OCI-LY7 (cell line): ENCODE results near the gene PAM16. TPM values are rescaled to one million over a fixed set of nuclear protein-coding genes. Genes with fewer than 3 reads are reported as not detected.

Source experiments
- BruUV-seq: library from RNA; stranded (reverse); fragments of 400-500 nt; replicated peaks from 2 replicates; lab custom pipeline; 2021; lab: Mats Ljungman, UMichigan
- CTCF ChIA-PET: fragments of 300-600 bp; sonication (Branson Sonifier 250); formaldehyde crosslinking; loops from one replicate; lab custom pipeline; 2022; ENCODE audit warnings: antibody characterized with exemption; ENCODE audit not compliant: unreplicated experiment; lab: Charles Lee
- POLR2A ChIA-PET: fragments of 300-600 bp; sonication (Branson Sonifier 250); formaldehyde crosslinking; loops from one replicate; lab custom pipeline; 2022; ENCODE audit warnings: antibody characterized with exemption; lab: Charles Lee
- DNase-seq: peaks from one replicate; pipeline ENCODE4 v3.0.0-alpha.2; 2015; ENCODE audit warnings: low spot score
- H2AFZ ChIP-seq: fragments of 200-600 bp; sonication (generic), shearing (Covaris generic); 2 replicates; pipeline ENCODE4 v1.6.1; 2014; ENCODE audit warnings: mild to moderate bottlenecking, antibody characterized with exemption, low read length, moderate library complexity
- H3K27ac ChIP-seq: fragments of 200-600 bp; sonication (generic); 2 replicates; pipeline ENCODE4 v1.5.1; 2014; ENCODE audit warnings: mixed run types, low read depth, mild to moderate bottlenecking, moderate library complexity, low read length, inconsistent platforms; ENCODE audit not compliant: poor library complexity, severe bottlenecking
- H3K36me3 ChIP-seq: fragments of 200-600 bp; sonication (generic); 2 replicates; pipeline ENCODE4 v1.6.1; 2014; ENCODE audit warnings: mild to moderate bottlenecking, antibody characterized with exemption, low read length, moderate library complexity, mixed read lengths; ENCODE audit not compliant: insufficient read depth
- H3K4me1 ChIP-seq: fragments of 200-600 bp; sonication (generic); 2 replicates; pipeline ENCODE4 v1.5.1; 2014; ENCODE audit warnings: mild to moderate bottlenecking, low read length; ENCODE audit not compliant: insufficient read depth, poor library complexity, severe bottlenecking
- H3K4me2 ChIP-seq: fragments of 200-600 bp; sonication (generic); 2 replicates; pipeline ENCODE4 v1.6.1; 2014; ENCODE audit warnings: mild to moderate bottlenecking, low read length
- H3K4me3 ChIP-seq: fragments of 200-600 bp; sonication (generic); 2 replicates; pipeline ENCODE4 v1.5.1; 2014; ENCODE audit warnings: mild to moderate bottlenecking, low read depth, low read length; ENCODE audit not compliant: poor library complexity, severe bottlenecking
- H3K79me2 ChIP-seq: fragments of 200-600 bp; sonication (generic); 2 replicates; pipeline ENCODE4 v1.6.1; 2016; ENCODE audit warnings: low read depth, mild to moderate bottlenecking, low read length, moderate library complexity, mixed read lengths; ENCODE audit not compliant: insufficient read depth
- H3K9me2 ChIP-seq: fragments of 200-600 bp; sonication (generic); 2 replicates; pipeline ENCODE4 v1.6.1; 2016; ENCODE audit warnings: mild to moderate bottlenecking, low read length, mixed read lengths; ENCODE audit not compliant: insufficient read depth
- H3K9me3 ChIP-seq: fragments of 200-600 bp; sonication (generic); 2 replicates; pipeline ENCODE4 v1.6.1; 2014; ENCODE audit warnings: mild to moderate bottlenecking, mixed run types, low read length, mixed read lengths
- H4K20me1 ChIP-seq: fragments of 200-600 bp; sonication (generic); 2 replicates; pipeline ENCODE4 v1.6.1; 2014; ENCODE audit warnings: mild to moderate bottlenecking, antibody characterized with exemption, low read length, moderate library complexity, mixed read lengths; ENCODE audit not compliant: insufficient read depth
- EZH2phosphoT487 ChIP-seq: fragments of 200-600 bp; sonication (generic); IDR thresholded peaks from 2 replicates; pipeline ENCODE4 v1.6.1; 2018; ENCODE audit warnings: low read depth, borderline replicate concordance, mild to moderate bottlenecking, mixed run types, antibody characterized with exemption, low read length, moderate library complexity, mixed read lengths
- intact Hi-C: fragments of 100-400 bp; cut with micrococcal nuclease; formaldehyde crosslinking; loops from one replicate; pipeline ENCODE4 v1.10.0; 2022; ENCODE audit not compliant: unreplicated experiment
- total RNA-seq, 2 experiments: library from RNA; depleted of rRNA in 1 of 2; stranded (reverse); fragments of >200 nt in 1 of 2; shearing (Covaris generic) in 1 of 2; gene quantifications; 2 replicates each; pipeline ENCODE4 v1.2.3, GENCODE V29; 2014 to 2022
- TF ChIP-seq, protein P1 (sequence below): fragments of 200-600 bp; sonication (generic); conservative IDR thresholded peaks from 2 replicates; pipeline ENCODE4 v1.5.1; 2014; ENCODE audit warnings: mild to moderate bottlenecking, antibody characterized with exemption, low read length, moderate library complexity, mixed read lengths

Gene PAM16
- total RNA-seq, 2 experiments from 2014 or later = 80.6 to 82.4 TPM

DNA sequence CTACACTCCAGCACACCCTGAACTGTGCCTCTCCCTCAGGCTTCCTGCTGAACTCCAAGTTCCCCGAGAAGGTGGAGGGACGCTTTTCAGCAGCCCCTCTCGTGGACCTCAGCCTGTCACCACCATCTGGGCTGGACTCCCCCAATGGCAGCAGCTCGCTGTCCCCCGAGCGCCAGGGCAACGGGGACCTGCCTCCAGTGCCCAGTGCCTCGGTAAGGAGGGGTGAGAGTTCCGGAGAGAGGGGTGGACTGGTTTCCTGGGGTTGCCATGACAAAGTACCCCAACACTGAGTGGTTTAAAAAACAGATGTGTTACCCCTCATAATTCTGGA, 17.8 kb downstream of the PAM16 start:
- BruUV-seq = no TSS peak
- TF ChIP-seq, protein P1, sequence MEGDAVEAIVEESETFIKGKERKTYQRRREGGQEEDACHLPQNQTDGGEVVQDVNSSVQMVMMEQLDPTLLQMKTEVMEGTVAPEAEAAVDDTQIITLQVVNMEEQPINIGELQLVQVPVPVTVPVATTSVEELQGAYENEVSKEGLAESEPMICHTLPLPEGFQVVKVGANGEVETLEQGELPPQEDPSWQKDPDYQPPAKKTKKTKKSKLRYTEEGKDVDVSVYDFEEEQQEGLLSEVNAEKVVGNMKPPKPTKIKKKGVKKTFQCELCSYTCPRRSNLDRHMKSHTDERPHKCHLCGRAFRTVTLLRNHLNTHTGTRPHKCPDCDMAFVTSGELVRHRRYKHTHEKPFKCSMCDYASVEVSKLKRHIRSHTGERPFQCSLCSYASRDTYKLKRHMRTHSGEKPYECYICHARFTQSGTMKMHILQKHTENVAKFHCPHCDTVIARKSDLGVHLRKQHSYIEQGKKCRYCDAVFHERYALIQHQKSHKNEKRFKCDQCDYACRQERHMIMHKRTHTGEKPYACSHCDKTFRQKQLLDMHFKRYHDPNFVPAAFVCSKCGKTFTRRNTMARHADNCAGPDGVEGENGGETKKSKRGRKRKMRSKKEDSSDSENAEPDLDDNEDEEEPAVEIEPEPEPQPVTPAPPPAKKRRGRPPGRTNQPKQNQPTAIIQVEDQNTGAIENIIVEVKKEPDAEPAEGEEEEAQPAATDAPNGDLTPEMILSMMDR = no peak
- no peak for TF ChIP-seq EZH2phosphoT487
- Histone ChIP-seq H3K27ac (no peak overlapping the region), H2AFZ (no peak overlapping the region), H3K36me3 (peaks cover under 1% of the 10 kb centered on the region; the same call in 1 of the 2 replicates), H3K9me3 (no peaks in the 10 kb centered on the region), H4K20me1 (no peaks in the 10 kb centered on the region), H3K4me3 (no peak overlapping the region), H3K4me1 (peaks cover 3% of the 10 kb centered on the region), H3K9me2 (no peaks in the 10 kb centered on the region), H3K79me2 (no peaks in the 10 kb centered on the region), H3K4me2 (no peak overlapping the region)
- DNase-seq = no peak
- POLR2A ChIA-PET = no interaction called here
- intact Hi-C loops = no loop called here
- CTCF ChIA-PET = no interaction called here

GRCh38 chr16:4332623-4333307, 18.4 kb downstream of the PAM16 start:
- intact Hi-C loops = no loop called here
- no peak for TF ChIP-seq EZH2phosphoT487
- TF ChIP-seq, protein P1 = no peak
- Histone ChIP-seq H3K36me3 (no peaks in the 10 kb centered on the region), H3K79me2 (no peaks in the 10 kb centered on the region), H3K4me3 (no peak overlapping the region), H3K4me2 (no peak overlapping the region), H3K9me3 (no peaks in the 10 kb centered on the region), H4K20me1 (no peaks in the 10 kb centered on the region), H3K4me1 (peaks cover 8% of the 10 kb centered on the region), H3K9me2 (no peaks in the 10 kb centered on the region), H2AFZ (no peak overlapping the region), H3K27ac (no peak overlapping the region)
- BruUV-seq = no TSS peak
- CTCF ChIA-PET = no interaction called here
- DNase-seq = no peak
- POLR2A ChIA-PET = no interaction called here

DNA sequence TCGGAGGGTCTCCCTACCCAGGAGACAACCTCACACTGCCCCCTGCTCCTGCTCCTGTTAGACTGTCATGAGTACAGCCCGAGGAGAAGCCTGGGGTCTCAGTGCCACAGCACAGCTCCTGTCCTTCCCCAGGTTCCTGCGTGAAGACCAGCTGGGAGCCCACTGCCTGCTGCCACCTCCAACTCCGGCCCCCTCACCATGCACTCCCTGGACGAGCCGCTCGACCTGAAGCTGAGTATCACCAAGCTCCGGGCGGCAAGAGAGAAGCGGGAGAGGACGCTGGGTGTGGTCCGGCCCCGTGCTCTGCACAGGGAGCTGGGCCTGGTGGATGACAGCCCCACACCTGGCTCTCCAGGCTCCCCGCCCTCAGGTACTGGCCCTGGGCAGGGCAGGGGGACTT, 19.0 kb downstream of the PAM16 start:
- H3K27ac ChIP-seq = no peak overlapping the region
- H2AFZ ChIP-seq = no peak overlapping the region
- no peak for DNase-seq
- H3K36me3 ChIP-seq = no peaks in the 10 kb centered on the region
- BruUV-seq = no TSS peak
- ChIA-PET CTCF (no interaction called here), POLR2A (no interaction called here)
- TF ChIP-seq EZH2phosphoT487 = no peak
- TF ChIP-seq, protein P1 = no peak
- H3K79me2 ChIP-seq = no peaks in the 10 kb centered on the region
- intact Hi-C loops = no loop called here
- H4K20me1 ChIP-seq = no peaks in the 10 kb centered on the region
- H3K9me2 ChIP-seq = no peaks in the 10 kb centered on the region
- H3K4me2 ChIP-seq = no peak overlapping the region
- peaks cover 10% of the 10 kb centered on the region for H3K4me1 ChIP-seq
- no peak overlapping the region for H3K4me3 ChIP-seq
- H3K9me3 ChIP-seq = no peaks in the 10 kb centered on the region
